GM19099 (cell line): ENCODE measurements around the gene GALNT17.

ENCODE experiments used
- POLR2A ChIP-seq: IDR thresholded peaks from 3 replicates; pipeline ENCODE4 v1.6.1; 2011; ENCODE audit warnings: low read depth; ENCODE audit not compliant: insufficient read length; ENCODE audit errors: extremely low read depth

GALNT17 gene

DNA sequence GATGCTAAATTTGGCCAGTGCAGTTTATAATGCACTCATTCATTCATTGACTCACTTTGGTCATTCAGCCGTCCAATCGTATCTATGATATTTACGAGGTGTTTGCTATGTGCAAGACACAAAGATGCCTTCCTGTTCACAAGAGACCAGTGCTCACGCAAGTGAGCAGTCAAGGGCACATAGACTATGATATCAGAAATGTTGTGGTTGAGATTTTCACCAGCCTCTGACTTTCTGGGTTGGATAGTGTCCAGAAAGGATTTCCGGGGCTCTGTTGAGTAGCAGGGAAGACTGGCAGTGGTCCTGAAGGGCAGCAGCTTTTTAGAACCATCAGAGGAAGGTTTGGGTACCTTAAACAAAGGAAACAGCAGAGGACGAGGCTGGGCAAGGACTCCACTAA, 191.8 kb downstream of the GALNT17 start:
- TF ChIP-seq POLR2A = no peak

DNA sequence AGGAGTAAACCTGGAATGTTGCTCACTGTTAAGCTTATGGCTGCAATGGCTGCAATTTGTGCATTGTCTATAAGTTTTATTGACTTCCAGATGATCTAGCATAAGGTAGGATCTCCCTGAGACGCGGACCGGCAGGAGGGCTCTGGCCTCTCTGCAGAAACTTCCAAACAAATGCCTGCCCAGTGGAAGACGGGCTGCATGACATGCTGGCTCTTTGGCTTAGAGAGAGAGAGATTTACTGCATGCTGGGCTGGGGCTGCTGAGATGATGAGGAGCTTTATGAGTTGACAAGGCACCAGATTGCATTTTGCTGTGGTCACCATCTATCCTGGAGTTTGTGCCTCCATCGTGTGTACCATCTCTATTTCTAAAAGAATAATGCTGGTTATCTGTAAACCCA, 193.2 kb downstream of the GALNT17 start:
- no peak for TF ChIP-seq POLR2A

DNA sequence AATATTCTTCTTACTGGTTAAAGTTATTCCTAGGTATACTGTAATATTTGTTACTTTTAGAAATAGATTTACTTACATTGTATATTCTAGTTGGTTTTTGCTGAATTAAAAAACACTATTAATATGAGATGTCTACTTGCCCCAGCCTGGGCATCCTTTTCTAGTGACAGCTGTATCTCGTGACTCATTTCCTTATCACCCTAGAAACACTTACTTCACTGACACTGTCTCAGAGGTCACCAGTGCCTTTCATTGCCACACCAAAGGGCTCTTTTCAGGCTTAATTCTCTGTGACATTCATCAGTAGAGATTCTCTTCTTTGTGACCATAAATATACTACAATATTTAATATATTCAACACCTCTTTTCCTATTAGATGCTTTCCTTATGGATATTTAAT, 194.7 kb downstream of the GALNT17 start:
- TF ChIP-seq POLR2A = no peak

DNA sequence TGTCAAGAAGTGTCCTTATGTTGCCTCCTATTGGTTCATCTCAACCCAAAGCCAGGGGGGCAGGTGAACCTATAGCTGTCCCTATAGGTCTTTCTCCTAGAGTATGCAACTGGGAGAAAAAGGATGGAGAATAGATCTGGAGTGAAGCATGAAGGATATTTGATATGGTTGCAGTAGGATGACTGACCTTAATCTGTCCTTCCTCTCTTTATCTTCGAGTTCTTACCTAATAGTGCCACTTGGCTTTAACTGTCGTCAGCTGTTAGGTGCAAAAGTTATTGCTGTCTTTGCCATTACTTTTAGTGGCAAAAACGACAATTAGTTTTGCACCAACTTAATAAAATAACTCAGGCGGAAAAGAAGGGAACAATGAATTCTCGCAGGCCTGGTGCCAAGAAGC, 196.0 kb downstream of the GALNT17 start:
- no peak for TF ChIP-seq POLR2A

DNA sequence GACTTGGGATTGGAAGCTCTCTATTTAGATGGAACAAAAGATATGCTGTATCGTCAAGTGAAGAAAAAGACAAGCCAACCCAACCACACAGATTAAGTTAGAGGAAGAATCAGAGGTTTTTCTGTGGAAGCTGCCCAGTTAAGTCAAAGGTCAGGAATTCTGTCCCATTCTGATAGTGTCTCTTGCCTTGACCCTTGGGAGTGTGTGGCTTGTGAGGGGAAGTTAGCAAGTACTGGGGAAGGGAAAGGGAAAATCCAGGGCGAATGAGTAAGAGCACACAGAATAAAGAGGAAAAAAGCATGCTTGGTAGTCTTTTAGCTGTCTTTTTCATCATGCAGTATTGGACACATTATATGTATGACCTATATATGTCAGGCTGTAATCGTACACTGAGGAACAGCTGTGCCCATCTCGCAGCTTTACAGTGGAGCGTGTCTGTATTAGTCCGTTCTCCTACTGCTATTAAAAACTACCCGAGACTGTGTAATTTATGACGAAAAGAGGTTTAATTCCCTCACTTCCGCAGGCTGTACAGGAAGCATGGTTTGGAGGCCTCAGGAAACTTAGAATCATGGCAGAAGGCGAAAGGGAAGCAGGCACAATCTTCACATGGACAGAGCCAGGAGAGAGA, 197.2 kb downstream of the GALNT17 start:
- TF ChIP-seq POLR2A = no peak

DNA sequence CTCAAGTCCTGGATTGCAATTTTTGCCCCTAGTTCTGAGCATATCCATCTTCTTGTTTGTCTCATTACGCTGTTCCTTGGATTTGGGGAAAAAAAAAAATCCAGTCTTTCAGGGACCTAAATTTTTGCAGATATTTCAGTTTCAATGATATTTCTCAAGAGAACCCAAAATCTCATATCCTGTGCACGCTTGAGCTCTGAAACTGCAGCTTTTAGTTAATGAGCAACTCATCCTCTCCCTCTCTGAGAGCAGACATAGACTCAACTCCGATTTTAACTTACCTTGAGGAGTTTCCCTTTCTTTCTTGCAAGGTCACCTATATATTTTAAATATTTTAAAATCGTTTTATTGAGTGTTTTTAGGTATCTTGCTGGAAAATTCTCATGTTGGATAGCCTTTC, 200.3 kb downstream of the GALNT17 start:
- TF ChIP-seq POLR2A = no peak

DNA sequence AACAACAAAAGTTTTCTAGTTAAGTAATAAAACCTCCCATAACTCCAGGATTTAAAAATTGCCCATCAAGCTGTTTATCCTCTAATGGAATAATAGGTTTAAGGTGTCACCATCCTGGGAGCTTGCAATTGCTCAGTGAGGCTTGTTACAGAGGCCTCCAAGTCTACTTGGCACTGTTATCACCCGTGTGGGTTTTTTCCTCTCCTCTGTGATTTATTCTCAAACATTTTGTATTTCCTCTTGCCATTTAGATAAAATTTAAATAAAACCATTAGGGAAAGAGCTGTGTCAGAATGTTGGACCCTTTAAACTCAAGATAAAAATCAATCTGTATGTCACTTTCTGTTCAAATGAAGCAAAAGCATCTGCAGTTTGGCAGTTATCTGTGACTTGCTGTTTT, 202.6 kb downstream of the GALNT17 start:
- no peak for TF ChIP-seq POLR2A

DNA sequence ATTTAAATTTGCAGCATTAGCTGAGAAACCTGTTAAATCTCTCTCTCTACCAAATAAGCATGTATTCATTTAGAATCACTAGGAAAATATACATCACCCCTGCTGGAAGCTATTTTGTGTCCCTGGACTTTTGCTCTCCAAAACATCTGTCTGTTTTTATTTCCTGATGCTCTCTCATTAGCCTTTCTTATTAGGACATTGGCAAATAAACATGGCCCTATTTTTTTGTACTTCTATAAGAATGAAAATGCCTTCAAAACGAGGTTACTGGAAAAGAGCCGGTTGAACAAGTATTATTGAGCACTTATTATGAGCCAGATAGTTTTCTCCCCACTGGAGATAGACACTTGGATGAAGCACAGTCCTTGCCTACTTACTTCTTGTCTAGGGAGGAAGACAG, 206.9 kb downstream of the GALNT17 start:
- no peak for TF ChIP-seq POLR2A

DNA sequence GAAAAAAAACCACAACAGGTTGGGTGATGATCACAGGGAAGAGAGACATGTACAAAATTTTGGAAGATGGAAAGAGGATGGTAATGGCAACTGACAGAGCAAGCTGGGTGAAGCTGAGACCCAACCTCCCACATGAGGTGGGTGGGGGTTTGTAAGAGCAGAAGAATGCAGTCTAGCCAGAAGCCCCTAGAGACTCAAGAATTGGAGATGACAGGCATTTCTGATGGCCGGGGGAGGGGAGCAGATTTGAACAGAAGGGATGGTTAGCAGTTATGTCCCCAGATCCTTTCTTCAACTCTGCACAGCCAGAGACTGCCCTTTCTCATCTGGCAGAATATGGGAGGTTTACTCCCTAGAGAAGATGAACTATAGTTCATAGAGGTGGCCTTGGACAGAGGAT, 208.0 kb downstream of the GALNT17 start:
- TF ChIP-seq POLR2A = no peak

DNA sequence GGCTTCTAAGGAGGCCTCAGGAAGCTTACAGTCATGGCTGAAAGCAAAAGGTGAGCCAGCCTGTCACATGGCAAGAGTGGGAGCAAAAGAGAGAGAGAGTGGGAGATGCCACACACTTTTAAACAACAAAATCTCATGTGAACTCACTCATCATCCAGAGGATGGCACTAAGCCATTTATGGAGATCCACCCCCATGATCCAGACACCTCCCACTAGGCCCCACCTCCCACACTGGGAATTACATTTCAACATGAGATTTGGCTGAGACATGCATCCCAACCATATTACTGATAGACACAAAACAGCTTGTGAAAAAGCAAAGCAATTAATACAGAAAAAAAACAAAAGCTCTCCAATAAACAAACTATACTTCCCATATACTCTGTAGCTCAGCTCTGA, 210.3 kb downstream of the GALNT17 start:
- no peak for TF ChIP-seq POLR2A

DNA sequence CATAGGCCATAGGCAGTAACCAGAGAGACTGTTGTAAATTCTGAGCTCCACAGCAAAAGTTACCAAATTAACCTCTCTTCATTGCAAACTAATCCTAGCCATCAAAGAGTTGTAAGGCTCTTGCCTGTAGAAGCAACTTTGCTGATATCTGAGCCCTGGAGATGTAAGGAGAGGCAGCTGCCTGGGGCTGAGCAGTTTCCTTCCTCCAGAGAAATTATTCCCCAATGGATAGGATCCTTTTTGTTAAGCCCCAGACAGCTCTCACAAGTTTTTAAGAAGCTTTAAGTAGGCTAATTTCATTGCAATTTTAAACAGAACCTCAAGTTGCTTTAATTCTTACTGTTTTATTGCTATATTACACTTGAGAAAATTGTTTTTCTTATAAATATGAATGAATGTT, 211.1 kb downstream of the GALNT17 start:
- no peak for TF ChIP-seq POLR2A

DNA sequence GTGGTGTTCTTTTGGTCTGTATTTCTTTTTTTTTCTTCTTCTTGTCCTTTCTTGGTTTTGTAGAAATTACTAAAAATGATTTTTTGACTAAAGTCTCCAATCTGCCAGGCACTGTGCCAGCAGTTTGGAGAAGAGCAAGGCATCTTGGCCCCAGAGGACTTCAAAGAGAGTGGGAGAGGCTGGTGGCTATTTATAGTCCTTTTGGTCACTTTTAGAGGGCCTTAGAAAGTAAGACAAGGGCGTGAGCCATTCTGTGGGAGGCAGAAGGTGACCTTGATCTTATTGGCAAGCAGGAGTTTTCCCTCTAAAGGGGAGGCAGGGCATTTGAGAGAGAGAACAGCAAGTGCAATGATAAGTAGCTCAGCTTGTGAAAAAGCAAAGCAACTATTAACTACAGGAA, 211.9 kb downstream of the GALNT17 start:
- TF ChIP-seq POLR2A = no peak

DNA sequence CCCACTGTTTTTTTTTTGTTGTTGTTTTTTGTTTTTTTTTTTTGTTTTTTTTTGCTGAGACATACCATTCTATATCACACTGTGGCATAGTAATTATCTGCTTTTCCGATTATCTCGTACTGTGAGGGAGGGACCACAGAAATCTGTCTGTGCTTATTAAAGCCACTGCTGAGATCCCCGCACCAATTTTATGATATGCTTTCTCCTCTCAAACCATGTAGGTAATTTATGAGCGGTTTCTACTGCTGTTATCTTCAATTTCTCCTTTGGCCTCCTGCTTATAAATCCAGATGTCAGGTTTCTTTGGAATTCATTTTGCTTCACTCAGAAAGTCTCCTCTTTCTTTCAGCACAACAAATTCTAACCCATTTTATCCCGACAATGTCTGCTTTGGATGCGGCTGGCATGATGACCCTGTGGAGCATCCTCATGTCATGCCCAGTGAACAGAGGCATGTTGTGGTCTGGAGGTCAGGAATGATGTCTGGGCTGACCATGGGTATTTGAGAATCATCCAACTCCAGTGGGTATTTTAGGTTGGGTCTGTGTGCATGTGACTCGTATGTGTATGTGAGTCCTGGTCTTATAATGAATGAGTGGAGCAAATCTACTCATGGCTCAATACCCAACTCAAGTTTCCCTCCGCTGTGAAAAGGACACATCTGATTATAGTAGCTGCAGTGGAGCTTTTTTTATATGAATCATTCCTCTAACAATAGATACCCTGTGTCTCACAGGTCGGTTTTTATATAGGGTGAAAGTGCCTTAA, 213.4 kb downstream of the GALNT17 start:
- TF ChIP-seq POLR2A = no peak

DNA sequence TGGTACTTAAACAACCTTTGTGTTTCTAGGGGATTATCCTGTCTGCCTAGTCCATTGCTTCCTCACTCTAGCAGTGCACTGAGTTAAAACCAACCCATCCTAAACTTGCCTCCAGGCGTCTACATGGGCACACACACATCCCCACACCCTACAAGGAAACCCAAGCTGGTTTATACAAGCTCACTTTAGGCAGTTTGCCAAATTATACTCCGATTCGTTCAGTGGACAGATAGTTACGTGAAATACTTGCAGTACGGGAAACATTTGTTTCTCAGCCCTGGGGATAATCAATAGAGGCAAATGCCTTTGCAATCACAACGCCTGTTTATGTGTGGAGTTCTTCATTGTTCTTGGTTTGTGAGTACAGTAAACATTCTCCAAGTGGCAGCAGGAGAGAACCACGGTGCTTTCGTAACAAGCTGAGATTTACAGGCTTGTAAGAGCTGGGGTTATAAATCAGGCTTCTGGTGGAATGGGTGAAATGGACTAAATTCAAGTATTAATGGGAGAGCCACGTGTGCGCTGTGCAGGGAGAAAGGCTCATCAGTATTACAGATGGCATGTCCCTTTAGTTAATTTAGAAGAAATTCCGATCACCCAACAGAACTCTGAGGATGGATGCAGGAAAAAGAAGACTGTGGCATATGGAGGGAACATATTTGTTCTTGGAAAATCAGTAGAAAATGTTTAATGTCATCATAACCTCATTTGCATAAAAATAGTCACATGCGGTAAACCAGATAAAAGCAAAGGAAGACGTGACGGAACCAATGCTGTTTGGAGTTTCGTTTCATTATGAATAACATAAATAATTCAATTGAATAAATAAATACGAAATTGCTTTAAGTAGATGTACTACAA, 217.1 kb downstream of the GALNT17 start:
- TF ChIP-seq POLR2A = no peak

DNA sequence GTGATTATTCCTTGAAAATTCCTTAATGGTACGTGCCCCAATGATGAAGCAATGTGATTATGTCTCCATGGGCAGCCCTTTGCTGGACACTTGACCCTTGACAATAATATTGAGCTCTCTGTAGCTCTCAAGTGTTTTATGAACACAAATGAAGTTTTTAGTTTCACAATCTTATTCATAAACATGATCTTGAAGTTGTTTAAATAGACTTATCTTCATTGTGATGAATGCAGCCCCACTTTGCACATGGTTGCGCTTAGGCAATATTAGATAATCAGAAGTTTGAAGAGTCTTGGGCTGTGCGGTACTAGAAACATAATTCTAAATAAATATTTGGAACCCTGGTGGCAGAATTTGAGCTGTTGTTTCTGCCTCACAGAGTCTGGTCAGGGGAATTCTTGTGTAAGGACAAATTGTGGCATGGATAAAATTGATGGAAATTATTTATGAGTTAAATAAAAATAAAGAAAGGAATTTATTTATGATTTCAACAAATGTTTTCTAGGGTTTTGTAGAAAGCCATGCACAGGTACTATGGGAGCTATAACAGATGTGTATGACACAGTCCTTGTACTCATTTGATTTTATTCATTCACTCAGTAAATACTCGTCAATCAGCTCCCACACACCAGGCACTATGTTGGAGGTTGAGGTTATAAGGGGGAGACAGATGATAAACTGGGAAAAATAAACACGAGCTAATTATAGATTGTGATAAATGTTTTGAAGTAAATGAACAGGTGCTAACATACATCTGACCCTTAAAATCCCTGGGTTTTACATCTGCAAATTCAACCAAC, 217.9 kb downstream of the GALNT17 start:
- TF ChIP-seq POLR2A = no peak
